T-helper 2 cell (primary cell): ENCODE data around the gene TMEM92.
A peak's percentile ranks its signal among the peaks of the same experiment; 100 is the strongest.
"Not testable (repeated sequence)": the region's sequence is repeated elsewhere in the genome, so short reads cannot be mapped to it uniquely, and the experiment has no call there.

Experiments used
- DNase-seq, 5 experiments: peaks; one replicate each; pipeline versions ENCODE4 v3.0.0 to v3.0.0-alpha.2; 2012 to 2022

The TMEM92 gene

DNA sequence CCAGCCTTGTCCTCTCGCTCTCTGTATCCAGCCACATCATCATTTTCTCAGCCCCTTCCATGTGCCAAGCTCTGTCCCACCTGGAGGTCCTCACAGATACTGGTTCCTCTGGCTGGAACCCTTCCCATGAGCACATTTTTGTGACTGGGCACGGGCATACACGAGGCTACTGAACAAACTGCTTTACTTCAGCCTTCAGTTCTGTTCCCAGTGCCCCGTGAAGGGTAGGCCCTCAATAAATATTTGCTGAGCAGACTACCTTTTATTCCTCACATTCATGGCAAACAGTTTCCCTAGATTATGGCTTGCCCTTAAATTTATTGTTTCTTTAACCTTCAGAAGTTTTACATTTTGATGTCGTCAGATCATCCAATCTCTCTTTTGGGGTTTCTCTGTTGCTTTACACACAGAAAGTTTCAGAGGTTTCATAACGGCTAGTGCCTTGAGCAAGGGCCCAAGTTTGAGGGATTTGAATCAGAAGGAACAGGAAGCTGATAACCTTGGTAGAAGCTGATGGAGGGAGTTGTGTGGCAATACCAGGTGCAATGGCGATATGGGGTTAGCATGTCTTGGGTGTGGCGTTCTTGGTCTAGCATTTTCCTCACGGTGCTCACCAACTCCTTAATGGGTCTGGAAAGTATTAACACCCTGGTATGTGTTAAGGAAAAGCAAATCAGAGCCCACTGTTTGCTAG, 27.8 kb downstream of the TMEM92 start:
- DNase-seq = peak in 1 of 5 experiments; percentile 79

DNA sequence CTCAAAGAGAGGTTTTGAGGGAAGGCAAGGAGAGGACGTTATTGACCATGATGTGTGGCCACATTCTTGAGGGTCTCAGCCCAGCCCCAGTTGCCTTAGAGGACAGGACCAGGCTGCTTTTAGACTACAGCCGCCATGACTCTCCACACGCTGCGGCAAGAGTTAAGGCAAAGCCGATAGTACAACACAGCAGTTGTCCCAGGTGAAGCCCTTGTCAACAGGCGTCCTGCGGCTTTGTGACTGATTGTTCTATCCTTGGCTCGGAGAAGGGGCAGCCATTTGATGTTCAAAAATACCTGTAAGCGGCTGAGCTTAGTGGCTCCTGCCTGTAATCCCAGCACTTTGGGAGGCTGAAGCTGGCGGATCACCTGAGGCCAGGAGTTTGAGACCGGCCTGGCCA, 28.8 kb downstream of the TMEM92 start:
- DNase-seq = no peak

DNA sequence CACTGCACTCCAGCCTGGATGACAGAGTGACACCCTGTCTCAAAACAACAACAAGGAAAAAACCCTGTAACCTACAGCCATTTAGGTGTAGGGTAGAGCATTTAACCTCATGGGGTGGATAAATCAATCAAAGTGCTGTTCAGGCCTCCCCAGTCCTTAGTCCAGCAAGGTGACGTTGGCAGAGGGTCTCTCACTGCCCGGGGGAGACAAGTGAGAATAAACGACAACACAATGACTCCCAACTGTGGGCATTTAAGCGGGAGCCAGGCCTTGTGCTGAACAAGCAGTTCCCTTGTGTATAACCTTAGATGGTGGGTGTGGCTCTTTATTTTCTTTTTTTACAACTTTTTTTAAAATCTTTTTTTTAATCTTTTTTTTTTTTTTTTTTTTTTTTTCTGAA, 29.3 kb downstream of the TMEM92 start:
- no peak for DNase-seq

DNA sequence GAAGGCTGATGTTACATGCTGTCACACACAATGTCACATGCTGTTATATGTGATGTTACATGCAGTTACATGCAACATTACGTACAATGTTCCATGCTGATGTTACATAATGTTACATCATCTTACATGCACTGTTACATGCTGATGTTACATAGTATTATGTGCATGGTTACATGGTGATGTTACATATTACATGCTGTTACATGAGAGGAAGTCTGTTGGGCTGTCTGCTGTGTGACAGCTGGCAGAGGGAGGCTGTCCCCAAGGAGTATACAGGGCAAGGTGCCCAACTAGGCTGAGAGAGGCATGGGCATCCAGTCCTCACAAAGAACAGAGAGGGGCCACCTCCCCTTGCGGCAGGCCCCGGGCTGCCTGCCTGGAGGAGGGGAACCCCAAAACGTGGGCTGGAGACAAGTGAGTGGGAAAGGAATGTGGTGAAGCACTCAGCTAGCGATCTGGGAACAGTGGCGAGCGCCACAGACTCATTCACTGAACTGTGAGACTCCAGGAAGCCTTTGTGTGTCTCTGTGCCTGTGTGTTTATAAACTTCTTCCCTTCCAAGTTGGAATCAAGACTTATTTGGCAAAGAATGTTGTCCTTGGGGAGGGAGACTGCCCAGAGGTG, 30.6 kb downstream of the TMEM92 start:
- no peak for DNase-seq

DNA sequence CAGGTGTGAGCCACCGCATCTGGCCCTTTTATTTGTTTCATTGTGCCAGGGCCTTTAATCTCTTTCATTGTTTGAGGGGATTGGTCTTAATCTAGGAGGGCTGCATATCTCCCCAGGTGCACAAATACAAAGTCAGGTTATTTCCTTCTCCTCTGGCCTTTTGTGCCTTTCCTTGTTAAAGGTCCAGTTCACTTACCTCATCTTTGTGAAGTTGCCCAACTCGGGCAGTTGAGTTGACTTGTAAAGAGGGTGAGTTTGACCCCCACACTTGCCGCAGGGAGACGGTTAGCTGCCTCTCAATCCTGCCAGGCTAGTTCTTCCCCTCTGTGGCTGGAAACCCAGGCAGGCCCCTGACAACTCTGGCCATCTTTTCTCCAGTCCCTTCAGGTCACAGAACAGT, 33.4 kb downstream of the TMEM92 start:
- no peak for DNase-seq

DNA sequence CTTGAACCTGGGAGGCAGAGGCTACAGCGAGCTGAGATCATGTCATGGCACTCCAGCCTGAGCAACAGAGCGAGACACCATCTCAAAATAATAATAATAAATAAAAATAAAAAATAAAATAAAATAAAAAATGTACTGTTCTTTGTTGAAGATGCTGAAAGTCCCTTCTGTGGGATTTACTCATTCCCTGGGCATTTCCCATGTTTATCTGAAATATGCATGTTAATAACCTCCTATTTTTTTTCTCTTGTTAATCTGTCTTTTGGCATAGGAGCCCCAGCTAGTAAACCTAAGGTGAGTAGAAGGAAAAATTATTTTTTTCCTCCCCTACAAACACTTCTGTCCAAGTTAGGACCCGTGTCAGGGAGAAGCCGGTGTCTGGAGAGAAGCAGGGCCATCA, 34.4 kb downstream of the TMEM92 start:
- DNase-seq = no peak

DNA sequence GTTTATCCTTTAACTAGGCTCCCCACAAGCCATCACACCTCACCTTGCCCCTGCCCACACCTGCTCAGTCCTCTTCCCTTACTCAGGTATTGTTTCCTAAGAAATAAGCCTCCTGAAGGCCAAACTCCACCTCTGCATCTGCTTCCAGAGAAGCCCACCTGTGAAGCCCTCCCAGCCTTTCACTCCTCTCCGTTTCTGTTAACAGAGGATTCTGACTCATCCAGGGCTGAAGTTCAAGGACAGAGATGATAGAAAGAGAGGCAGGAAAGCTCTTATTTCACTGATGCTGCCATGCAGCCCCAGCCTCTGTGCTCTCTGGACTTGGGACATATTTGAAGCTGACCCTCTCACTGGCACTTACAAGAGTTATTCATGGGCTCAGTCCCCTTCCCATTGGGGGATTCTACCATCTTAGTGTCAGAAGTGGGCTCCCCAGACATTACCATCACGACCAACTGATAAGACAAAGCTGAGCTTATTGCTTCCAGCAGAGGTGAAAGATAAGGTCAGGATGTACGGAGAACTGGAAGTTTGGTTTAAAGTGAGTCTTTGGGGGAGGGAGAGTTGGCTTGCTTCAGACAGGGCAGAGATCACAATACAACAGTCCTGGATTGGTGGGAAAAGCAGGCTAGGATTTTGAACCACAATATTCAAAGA, 36.3 kb downstream of the TMEM92 start:
- no peak for DNase-seq

DNA sequence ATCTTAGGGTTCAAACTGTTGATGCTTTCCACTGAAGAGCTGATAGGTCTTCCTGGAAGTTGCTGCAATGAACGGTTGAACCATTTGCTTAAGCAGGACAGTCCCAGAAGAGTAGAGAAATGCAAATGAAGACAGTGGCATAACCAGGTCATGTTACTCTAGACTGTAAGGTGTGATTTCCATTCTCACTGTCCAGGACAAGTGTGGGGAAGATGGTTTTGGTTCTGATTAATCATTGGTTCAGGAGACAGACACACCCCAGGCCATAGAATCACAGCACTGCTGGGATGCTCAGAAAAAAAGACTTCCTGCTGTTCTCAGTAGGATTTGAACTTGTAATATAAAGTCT, 36.8 kb downstream of the TMEM92 start:
- no peak for DNase-seq

DNA sequence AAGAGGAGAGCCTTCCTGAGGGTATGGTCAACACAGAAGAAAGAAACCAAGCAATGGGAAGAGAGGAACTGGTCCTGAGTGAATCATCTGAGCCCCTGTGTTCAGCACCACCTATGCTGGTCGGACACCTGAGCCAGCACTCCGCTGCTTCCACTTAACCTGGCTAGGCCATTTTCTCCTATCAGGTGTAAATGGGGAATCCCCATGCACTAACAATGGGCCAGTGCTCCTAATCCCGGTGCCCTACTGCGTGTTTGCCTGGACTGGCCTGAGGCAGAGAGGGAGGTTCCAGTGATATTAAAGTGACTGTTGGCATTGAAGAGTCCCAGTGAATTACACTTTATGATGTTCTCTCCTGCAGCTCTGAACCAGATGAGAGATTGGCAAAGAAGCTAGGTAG, 37.2 kb downstream of the TMEM92 start:
- DNase-seq = no peak

DNA sequence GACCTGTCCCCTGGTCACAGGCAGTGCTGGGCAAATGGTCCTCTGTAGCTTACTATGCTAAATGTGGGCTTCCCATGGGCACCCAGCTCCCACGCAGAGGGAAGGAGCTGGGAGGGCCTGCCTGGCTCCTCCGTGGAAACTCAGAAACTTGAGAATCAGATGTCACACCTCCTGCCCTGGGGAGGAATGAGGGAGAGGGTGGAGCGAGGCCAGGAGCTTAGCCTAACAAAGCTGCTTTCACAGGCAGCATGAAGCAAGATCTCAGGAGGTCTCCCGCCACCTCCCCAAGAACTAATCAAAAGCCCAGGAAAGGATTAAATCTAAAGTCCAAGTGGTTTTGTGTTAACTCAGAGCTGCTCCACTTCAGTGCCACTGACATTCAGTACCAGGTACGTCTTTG, 38.0 kb downstream of the TMEM92 start:
- no peak for DNase-seq

DNA sequence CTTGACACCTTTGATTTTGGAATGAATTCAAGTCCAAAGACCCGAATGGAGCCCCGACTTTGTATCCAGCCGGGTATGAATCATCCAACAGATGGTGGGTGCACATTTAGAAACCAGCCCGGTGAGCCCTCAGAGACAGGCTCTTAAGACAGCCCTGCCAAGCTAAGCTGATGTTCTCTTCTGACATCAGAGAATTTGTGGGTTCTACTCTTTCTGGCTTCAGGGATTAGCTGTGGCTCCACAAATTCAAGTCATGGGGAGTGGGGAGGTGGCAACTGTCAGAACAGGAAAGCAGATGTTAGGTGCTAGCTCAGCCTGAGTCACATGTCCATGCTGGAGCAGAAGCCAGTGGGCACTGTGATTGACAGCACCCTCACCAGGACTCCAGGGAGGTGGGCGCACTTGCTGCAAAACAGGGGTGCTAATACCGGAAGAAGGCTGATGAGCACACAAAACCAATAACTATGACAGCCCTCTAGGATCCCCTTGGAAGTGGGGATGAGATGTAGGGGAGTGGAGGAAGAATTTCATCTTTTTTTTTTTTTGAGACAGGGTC, 40.3 kb downstream of the TMEM92 start:
- no peak for DNase-seq

DNA sequence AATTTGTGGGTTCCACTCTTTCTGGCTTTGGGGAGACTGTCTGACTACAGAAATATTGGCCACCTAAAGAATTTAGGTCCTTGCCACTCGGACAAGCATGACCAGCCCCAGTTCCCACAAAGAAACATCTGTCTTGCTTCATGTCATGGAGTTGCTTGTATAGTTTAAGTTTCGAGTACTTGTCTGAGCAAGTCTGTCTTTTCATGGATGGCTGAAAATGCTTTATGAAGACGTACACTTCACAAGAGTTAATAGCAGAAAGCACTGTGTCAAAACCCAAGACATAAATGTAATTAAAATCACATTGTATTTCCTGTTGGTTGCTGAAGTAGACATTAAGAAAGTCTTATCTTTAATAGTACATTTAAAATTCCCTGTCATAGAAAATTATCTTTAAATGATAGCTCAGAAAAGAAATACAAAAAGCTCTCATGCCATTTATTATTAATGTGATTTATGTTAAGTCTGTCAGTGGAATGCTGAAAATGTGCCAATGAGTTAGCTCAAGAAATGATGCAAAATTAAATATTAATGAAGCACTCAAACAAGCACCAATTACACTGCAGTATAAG, 41.8 kb downstream of the TMEM92 start:
- no peak for DNase-seq

DNA sequence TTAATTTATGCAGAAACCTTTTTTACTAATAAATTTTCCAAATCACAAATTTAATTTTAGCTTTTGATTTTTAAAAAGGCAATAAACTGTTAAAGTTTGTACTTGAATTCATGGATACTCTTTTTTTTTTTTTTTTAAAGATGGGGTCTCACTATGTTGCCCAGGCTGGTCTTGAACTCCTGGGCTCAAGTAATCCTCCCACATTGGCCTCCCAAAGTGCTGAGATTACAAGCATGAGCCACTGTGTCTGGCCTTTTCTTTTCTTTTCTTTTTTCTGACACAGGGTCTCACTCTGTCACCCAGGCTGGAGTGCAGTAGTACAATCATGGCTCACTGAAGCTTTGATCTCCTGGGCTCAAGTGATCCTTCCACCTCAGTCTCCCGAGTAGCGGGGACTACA, 42.4 kb downstream of the TMEM92 start:
- not testable (repeated sequence) for DNase-seq

DNA sequence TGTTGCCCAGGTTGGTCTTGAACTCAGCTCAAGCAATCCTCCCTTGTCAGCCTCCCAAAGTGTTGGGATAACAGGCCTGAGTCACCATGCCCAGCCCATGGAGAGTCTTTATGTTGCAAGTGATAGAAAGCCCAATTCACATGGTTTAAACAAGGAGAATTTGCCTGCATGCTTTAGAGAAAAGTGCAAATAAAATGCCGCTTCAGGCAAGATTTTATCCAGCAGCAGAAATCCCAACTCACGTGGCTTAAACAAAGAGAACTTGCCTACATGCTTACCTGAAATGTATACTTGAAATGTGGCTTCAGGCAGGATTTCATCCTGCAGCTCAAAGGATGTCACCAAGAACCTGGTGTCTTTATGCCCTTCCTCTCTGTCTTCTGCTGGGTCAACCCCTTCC, 42.9 kb downstream of the TMEM92 start:
- DNase-seq = no peak

DNA sequence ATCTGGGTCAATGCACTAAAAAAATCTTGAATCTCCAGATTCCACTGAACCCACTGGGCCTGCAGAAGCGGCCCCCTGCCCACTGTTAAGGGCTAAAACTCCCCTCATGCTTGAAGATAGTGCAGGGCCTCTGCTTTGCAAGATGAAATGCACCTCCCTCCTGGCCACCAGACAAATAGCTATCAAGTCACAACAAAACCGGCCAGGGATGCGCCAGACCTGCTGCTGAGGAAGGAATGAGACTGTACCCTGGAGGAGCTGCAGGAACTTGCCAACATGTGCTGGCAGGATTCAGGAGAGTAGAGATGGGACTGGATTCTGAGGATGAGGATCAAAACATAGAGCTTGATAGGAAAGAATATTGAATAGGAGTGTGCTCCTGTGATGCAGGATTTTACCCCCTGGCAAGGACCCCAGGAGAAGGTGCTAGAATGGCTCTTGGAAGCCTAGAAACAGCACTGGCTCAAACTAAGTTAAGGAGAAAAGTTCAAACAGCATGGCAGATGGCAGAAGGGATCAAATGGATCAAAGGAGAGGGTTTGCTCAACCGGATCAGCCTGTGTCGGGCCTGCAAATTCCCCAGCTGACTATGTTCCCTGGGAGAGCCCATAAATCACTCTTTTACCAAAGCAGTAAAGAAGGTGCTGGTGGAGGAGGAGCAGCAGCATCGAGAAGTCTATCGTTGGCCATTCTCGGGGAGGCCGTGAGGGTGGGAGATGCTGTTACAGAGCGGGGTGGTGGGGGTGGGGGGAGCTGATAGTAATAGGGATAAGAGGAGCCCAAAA, 44.4 kb downstream of the TMEM92 start:
- no peak for DNase-seq

DNA sequence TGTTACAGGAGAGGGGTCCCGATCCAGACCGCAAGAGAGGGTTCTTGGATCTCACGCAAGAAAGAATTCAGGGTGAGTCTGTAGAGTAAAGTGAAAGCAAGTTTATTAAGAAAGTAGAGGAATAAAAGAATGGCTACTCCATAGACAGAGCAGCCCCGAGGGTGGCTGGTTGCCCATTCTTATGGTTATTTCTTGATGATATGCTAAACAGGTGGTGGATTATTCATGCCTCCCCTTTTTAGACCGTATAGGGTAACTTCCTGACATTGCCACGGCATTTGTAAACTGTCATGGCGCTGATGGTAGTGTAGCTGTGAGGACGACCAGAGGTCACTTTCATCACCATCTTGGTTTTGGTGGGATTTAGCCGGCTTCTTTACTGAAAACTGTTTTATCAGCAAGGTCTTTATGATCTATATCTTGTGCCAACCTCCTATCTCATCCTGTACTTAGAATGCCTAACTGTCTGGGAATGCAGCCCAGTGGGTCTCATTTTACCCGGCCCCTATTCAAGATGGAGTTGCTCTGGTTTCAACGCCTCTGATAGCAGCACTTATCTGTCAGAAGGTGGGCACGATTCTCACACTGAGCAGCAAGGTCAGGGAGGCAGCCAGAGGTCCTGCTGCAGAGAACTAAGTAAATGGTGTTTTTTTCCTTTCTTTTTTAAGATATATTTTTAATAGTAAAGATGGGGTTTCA, 45.2 kb downstream of the TMEM92 start:
- DNase-seq = no peak

DNA sequence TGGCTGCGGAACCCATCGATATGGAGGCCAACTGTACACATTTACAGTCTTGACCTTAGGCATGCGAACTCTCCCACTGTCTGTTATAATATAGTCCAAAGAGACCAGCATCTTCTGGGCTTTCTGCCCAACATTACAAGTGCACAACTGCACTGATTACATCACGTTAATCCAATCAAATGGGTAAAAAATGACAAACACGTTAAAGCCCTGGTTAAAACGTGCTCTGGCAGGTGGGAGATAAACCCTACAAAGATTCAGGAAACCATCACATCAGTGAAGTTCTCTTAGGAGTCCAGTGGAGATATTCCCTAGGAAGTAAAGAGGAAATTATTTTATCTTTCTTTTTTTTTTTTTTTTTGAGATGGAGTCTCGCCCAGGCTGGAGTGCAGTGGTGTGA, 48.0 kb downstream of the TMEM92 start:
- no peak for DNase-seq

DNA sequence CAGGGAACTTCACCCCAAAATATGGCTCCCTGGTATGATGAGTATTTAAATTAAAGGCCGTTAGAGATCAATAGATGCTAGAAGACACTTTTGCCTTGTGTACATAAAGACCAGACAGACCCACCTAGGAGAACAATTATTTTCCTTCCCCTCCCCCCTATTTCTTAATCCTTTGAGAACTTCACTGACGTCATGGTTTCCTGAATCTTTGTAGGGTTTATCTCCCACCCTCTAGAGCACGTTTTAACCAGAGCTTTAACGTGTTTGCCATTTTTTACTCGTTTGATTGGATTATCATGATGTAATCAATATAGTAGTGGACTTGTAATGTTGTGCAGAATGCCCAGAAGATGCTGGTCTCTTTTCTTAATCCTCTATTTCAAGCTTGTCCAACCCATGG, 48.8 kb downstream of the TMEM92 start:
- no peak for DNase-seq

DNA sequence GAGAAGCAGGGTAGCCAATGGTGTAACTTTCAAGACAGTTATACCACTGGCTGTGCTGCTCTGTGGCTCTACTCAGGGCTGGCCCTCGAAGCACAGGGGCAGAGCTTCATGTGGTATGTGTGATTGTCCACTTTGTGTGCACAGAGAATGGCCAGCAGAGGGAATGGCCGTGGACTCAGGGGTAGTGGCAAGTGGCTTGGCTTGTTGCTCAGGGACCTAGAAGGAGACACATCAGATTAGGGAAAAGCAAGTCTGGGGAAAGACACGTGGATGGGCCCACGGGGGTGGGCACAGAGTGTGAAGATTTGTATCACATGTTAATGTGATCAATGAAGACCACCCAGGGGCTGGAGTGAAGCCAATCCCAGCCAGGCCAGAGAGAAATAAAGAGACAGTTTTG, 51.6 kb downstream of the TMEM92 start:
- DNase-seq = no peak

DNA sequence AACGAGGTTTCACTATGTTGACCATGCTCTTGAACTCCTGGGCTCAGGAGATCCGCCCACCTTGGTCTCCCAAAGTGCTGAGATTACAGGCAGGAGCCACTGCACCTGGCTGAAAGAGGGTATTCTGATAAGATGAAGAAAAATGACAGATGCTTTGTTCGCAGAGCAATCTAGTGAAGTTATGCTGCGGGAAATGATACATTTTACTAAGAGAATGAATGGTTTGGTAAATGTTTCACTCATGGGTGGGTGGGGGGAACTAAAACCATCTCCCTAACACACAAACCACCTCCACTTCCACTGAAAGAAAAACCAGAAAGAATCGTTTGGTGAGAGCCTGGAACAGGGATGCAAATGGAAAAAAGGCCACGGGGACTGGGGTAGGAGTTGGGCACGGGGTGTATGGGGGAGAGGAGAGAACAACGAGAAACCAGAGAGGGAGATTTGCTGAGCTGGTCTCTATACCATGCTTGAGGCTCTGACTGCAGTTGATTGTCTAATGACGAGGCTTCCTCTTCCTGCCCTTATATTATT, 52.6 kb downstream of the TMEM92 start:
- no peak for DNase-seq

DNA sequence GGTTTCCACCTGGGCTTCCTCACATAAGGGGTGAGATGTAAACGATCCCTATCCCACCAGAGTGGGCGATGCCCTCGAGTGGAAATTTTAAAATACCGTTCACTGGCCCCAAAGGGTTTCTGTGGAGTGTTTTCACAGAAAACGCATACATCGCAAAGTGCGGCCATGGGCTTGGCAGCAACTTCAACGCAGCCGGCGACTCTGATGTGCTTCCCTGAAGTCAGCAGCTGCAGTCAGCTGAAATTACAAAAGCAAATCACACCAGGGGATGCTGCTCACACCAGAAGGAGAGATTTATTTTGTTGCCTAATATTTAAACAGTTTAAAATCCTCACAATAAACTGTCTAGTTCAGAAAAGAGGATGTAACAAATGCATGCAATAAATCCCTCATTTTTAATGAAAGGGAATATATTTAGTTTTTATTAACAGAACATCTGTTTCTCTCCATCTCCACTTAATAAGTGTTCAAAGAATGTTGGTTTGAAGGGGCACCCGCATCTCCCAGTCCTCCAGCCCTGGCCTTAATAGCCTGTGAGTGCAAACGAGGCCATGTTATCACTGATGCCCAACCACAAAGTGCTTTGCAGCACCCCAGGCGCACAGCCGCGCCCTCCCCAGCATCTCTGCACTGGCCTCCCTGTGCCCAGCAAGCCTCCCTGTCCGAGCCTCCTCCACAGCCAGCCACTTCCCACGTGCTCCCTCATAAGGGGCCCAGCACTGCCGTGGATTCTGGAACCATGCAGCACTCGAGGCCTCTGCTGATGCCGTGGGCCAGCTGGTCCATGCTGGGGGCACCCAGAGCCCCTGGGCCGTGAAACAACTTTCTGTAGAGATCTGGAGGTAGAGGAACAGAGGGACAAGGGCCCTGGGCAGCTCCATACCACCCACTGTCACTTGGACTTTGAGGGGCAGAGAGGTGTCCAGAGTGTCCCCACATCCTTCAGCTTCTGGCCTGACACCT, 54.4 kb downstream of the TMEM92 start:
- DNase-seq = no peak
